Stimulated activated naive CD8-positive, alpha-beta T cell treated with anti-CD3 and anti-CD28 coated beads, Interleukin-15, Interleukin-2, amounts not matched to agents 100 U/mL and 50 U/mL, for 24 hours (primary cell): Measurements from ENCODE around the gene C6orf47.

Source experiments
- ATAC-seq: fragments of 150-1000 bp; cut with Tn5 transposase; one replicate; pipeline ENCODE4 v1.10.0; 2021
- DNase-seq: peaks from one replicate; pipeline ENCODE4 v3.0.0; 2021

Gene C6orf47

DNA sequence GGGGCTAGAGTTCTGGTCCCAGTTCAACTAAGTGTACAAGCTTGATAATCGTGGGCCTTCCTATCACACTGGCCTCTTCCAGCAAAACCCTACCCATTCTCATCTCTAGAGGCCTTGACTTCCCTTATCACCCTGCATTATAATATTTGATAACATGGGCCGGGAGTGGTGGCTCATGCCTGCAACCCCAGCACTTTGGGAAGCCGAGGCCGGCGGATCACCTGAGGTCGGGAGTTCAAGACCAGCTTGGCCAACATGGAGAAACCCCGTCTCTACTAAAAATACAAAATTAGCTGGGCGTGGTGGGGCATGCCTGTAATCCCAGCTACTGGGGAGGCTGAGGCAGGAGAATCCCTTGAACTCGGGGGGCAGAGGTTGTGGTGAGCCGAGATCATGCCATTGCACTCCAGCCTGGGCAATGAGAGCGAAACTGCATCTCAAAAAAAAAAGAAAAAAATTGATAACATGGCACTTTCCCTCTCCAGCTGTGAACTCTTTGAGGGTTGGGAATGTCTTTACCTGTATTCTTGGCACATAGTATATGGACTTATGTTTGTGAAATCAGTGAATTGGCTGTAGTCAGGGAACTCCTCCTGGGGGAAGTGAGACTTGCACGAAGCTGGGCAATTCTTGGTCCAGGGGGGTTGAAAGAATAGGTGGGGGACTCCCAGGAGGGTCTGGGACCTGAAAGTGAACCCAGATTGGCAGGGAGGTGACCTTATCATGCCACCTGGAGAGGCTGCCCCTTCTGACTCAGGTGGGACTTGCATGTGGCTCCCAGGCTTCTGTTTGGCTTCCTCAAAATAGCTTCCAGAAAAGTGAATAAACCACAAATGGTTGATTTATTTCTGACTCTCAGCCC is 915 bp upstream of the C6orf47 start:
- no peak for ATAC-seq
- DNase-seq = no peak

DNA sequence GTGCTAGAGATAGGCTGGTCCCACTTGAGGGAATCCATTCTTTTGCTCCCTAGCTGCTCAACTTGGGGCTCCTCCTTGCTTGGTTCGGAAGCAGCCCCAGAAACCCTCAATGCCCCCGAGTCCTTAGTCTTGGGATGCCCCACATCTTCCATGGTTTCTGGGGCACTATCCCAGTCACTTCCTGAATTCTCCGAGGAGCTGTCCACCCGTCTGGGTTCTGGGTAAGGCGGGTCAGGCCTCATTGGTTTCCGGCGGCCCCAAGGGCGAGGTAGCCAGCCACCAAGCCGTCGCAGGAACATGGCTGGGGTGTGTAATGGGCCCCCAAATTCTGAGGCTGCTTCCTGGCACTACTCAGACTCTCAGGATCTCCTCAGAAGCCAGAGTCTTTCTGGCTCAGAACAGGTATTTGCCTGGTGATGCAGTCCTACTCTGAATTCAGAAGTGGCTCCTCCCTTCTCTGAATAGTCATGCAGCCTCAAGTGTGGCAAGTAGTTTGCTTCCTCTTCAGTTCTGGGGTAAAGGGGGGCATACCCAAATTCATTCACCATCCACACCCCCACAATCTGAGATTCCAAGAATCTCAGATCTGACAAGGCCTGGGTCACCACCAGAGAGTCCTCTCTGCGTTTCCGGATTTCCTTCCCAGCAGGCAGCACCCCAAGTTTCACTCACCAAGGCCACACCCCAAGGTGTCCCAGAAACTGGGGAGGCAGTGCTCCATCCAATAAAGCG is 763 bp downstream of the C6orf47 start:
- DNase-seq (peak; percentile 54), ATAC-seq (peak; percentile 25)

DNA sequence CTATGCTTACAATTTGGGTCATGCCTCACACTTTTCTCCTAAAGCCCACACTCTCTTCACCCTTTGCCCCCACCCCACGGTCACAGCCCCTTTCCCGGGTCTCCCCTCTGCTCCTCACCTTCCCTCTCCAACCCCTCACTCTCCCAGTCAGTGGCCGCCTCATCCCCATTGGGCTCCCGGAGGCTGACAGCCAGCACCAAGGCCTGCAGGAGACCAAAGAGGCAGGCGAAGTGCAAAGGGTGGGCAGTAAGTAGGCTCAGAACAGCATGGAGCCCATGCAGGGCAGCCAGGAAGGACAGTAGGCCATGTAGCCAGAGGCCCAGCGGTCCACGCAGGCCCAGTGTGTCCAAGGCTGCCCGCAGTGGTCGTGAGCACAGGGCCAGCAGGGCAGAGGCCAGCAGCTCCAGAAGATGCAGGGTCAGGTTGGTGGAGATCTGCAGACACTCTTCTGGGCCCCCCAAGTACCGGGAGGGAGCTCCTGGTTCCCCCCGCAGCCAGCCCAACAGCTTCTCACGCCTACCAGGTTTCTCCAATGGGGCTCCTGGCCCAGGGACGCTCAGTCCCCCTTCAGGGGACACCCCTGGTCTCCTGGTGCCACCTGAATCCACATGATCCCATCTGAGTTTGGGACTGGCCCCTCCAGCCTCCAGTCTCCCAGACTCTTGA is 1.5 kb downstream of the C6orf47 start:
- no peak for DNase-seq
- no peak for ATAC-seq

DNA sequence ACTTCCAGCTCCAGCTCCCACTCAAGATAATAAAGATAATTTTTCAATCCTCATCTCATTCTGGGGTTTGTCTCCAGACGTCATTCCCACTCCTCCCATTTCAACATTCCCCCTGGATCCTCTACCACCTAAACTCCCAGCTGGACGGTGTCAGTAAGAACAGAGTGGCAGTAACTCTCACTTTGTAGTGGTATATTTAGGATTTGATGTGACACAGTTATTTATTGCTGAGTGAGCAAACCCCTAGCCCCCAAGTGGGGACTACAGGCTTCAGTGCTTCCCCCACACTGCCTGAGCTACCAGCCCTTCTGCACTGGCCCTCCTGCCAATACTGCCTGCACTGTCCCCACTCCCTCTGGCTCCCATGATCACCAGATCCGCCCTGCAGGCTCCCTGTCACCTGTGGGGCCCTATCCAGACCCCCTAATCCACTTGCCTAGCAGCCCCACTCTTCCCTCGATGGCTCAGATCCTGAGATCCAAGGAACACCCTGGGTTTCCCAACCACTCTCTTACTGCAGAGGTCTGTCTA is 2.4 kb downstream of the C6orf47 start:
- DNase-seq (no peak), ATAC-seq (no peak)

DNA sequence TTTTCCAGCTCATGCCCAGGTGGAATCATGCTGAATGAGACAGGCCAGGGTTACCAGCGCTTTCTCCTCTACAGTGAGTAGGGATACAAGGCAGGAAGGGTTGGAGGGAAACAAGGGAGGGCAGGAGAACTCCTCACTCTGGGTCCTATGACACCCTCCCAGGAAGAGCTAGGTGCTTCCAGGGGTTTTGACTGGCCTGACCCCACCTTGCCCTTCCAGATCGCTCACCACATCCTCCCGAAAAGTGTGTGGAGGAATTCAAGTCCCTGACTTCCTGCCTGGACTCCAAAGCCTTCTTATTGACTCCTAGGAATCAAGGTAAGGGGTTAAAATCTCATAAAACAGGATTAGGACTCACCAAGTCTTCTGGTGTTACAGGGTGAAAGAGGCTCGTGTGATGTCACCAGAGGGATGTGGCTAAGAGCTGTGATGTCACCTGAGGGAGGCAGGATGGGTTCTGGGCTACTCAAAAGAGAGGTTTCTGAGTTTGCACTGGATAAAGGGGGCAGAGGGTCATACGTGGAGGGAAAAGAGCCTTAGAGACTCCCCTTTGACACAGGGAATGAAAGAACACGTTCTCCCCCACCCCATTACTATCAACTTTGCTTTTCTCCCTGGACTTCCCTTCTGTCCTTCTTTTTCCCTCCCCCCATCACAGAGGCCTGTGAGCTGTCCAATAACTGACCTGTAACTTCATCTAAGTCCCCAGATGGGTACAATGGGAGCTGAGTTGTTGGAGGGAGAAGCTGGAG is 3.0 kb downstream of the C6orf47 start:
- peak; percentile 37 for DNase-seq

DNA sequence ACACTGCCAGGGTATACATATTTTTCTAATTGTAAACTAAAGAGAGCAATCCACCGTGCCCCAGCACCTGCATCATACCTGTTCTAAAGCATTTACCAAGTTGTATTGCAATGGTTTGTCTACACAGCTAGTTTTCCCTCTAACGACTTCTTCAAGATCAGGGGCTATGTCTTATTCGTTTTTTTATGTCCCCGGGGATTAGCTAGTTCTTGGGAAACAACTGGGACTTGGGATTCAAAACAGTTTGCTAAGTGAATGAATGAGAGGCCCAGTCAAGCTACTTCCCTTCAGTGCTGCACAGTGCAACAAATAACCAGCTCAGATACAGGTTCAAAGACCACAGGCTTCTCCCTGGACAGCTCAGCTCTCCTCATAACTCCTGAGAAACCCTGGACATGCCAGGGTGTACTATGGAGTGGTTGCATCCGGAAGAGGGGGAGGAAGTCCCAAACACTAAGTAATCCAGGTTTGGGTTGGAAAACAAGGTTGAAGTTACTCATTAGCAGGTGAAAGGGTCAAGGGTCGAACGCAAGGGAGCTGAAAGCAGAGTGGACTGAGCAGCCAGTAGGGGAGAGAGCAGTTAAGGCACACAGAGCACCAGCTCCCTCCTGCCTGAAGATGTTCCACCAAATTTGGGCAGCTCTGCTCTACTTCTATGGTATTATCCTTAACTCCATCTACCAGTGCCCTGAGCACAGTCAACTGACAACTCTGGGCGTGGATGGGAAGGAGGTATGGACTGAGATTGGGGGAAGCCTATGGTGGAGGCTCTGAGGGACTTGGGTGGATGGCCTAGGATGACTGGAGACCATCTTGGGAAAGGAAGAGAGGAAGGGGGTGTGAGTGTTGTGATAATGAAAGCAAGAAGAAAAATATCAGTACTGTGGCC is 5.0 kb downstream of the C6orf47 start, which contains the start of gene APOM:
Gene APOM, plus strand, starts transcription at position 546 of the 889 bp plus-strand sequence. Its CDS starts 73 bp downstream, at position 619.
- no peak for ATAC-seq
- DNase-seq = no peak

More for the DNA sequence above, 3.0 kb downstream of the C6orf47 start:
- ATAC-seq = no peak

DNA sequence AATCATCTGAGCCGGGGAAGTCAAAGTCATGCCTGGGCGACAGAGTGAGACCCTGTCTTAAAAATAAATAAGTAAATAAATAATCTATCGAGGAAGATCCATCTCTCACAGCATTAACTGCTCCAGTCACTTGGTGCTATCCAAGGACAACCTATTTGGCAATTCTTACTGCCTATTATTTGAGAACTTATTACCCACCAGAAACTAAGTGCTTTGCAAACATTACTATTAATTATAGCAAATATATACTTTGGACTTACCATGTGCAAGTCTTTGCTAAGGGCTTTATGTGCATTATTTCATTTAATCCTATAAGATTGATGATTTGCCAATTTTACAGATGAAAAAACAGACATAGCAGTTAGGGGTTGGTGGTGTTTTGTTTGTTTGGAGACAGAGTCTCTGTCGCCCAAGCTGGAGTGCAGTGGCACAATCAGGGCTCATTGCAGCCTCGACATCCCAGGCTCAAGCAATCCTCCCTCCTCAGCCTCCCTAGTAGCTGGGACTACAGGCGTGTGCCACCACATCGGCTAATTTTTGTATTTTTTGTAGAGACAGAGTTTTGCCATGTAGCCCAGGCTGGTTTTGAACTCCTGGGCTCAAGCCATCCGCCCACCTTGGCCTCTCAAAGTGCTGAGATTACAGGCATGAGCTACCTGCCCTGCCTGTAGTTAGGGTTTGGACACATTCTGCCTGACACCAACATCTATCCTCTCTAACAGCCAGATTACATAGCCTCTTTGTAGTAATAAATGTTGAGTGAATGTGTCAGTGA is 5.8 kb downstream of the C6orf47 start:
- DNase-seq = no peak
- no peak for ATAC-seq

DNA sequence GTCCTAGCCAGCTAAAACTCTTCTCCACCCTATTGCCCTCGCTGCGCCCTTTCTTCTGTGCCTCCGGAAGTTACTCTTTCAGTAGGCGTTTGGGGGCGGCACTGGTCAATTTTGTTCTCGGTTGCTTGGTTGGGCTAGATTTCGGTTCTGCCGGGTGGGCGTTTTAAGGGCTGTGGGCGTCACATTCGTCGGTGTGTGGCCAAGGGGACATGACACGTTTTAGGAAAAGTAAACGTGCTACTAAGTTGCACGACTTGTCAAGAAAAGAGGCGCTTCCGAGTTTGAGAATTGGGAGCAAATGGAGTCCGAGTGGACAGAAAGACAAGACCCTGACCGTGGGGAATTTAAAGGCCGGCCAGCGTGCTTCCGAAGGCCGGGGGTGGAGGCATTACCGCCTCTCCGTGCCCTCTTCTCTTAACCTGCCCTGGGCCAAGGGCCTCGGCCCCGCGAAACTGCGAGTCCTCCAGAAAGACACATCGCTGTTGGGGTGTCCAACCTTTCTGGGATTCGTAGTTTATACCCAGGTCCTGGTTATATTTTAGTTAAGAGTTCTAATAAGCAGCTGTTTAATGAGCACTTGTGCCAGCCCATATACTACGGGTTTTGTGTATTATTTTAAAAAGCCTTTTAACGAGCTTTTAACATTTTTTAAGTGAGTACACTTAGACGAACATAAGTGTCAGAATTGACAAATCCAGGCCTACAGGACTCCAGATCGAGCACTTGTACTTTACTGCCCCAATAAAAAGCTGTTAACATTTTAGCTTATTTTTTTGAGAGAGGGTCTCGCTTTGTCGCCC is 7.5 kb downstream of the C6orf47 start:
- peak; percentile 86 for DNase-seq
- ATAC-seq = peak; percentile 66

DNA sequence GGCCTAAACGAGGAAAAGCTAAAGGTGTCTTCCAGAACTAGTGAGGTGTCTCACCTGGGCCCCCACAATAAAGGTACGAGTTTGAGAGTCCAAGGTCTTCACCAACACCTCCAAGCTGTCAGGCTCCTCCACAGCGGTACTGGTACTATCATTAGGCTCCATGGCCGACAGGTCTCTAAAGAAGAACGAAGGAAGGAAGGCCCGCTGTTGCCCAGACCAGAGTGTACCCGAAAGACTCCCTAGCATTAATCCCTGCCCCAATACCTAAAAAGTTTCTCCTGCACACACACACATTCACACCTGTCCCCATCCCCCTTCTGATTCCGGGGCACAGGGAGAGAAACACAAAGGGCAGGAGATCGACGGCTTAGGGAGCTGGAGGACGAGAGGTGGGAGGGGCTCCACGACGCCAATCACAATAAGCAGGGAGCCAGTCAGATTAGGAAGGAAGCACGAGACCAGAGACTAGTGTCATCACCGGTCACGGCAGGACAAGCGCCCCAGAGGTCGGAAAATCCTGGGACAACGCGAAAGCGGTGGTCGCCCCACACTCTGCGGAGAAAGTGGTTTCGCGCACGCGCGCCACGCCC is 8.9 kb downstream of the C6orf47 start:
- ATAC-seq = peak; percentile 50
- no peak for DNase-seq

DNA sequence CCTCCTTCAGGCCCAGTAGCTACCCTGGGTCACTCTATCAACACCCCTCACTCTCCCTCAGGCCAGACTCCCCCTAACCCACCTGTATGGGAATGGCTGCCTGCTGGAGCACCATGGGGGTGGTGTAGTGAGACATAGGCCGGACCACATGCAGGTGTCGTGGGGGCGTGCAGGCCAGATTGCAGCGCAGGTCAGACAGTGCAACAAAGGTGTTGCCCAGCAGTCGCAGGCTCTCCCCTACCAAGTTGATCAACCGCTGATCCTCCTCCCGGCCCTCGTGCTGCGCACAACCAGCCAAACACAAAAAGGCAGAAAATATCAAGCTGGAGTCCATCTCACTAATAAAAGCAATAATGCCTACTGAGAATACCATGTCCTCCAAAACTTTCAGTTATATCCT is 15.3 kb downstream of the C6orf47 start:
- no peak for DNase-seq
- no peak for ATAC-seq

DNA sequence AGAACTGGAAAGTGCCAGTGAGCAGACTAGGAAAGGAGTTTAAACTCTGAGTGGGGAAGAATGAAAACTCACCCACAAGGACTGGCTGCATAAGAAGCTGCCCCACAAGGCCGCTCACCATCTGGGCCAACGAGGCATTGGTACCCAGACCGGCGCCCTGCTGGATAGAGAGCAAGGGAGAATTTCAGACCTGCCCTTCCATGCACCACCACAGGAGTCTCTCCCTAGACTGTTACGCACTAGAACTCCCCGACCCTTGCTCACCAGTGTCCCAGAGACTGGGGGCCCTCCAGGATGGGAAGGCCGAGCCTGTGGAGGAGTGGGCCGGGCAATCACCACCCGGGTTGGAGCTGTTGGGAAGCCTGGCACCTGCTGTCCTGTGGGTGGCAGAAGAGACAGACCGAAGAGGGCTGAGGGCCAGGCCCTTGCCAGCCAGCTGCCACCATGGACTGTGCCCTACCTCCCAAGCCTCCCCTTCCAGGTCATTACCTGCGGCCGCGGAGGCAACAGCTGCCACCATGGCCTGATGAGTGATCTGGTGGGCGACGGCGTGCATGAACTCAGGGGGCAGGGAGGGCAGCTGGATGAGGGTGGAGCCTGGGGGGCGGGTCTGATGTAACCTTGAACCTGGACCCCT is 16.6 kb downstream of the C6orf47 start:
- DNase-seq (no peak), ATAC-seq (no peak)

DNA sequence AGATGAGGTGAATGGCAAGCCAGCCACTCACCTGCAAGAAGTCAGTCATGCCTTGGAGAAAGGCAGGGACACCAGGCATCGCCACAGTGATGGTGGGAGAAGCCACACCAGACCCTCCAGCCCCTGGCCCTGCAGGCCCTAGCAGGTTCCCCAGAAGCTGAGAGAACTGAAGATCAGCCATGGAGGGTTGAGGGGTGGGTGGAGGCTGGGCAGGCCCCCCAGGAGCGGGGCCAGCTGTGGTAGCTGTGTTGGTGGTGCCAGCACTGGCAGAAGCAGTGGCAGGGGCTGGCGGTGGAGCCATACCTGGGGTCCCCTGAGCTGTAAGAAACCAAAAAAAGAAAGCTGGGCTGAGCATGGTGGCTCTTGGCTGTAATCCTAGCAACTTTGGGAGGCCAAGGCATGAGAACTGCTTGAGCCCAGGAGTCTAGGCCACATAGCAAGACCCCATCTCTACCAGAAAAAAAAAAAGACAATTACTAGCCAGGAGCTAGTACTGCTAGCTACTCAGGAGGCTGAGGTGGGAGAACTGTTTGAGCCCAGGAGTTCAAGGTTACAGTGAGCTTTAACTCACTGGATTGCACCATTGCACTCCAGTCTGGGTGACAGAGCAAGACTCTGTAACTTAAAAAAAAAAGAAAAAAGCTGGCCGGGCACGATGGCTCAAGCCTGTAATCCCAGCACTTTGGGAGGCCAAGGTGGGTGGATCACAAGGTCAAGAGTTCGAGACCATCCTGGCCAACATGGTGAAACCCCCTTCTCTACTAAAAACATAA is 17.6 kb downstream of the C6orf47 start:
- DNase-seq = no peak
- no peak for ATAC-seq

DNA sequence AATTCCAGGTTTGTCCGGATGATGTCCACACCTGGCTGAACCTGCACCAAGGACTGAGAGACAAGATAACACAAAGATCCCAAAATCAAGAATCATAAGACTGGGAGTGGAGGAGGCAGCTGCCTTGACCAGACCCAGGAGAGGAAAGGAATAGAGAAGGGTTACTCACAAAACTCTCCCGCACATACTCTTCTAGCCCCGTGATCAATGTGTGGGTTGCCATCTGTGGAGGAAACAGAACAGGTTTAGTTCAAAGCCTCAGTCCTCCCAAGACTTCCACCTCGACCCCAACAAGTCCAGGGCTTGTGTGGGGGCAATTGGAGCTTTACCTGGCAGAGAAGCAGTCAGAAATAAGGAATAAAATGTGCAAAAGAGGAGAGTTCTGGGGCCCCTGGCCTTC is 19.2 kb downstream of the C6orf47 start:
- ATAC-seq (no peak), DNase-seq (no peak)

DNA sequence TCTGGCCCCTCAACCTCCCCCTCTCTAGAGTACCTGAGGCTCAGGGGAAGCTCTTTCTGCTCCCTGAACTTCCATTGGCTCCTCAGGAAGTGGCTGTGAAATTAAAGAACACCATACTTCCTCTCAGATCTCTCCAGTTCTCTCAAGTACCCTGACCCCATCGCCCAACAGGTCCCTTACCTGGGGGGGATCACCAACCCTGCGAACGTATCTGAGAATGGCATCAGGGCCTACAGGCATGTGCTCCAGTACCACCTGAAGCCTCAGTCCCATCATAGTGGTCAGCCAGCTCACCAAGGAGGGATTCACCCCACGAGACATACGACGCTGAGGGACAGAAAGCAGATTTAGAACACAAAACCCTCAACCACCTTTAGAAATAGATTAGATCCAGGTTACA is 20.0 kb downstream of the C6orf47 start:
- ATAC-seq = no peak
- no peak for DNase-seq

DNA sequence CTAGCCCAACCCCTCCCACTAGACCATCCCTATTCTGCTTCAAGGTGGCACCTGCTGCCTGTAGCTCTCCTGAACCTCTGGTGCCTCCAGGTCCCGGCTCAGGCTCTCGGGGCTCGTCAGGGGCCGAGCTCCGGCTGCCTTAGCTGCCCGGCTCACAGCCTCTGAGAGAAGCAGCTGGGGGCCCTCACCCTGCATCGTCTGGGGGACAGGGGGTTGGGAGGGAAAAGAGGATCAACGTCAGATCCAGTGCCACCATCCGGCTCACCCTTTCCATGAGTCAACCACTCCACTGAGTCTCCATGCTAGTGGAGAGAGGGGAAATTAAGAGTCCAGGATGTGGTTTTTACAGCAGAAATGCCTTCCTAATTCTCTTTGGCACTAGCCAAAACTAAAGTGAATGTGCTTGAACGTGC is 21.1 kb downstream of the C6orf47 start:
- ATAC-seq = peak; percentile 81
- peak; percentile 53 for DNase-seq

DNA sequence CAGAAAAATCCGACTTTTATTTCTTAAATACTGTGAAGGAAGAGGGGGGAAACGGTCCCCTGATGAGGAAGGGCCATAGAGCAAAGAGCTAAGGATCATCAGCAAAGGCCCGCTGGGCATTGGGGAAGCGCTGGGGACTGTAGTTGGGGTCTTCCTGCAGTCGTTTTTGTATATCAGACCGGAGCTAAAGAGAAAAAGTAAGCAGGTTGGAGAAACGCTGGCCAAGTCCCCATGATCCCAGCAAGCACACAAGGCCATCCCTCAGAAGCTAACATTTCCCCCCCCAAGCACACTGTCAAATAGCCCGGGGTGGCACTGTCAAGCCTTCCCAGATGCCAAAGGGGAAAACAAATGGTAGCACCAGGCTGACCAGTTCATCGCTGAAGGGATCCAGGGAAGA is 21.5 kb downstream of the C6orf47 start:
- ATAC-seq (peak; percentile 9), DNase-seq (no peak)
